ENCODE results near the gene PTBP1.

PTBP1 gene

DNA sequence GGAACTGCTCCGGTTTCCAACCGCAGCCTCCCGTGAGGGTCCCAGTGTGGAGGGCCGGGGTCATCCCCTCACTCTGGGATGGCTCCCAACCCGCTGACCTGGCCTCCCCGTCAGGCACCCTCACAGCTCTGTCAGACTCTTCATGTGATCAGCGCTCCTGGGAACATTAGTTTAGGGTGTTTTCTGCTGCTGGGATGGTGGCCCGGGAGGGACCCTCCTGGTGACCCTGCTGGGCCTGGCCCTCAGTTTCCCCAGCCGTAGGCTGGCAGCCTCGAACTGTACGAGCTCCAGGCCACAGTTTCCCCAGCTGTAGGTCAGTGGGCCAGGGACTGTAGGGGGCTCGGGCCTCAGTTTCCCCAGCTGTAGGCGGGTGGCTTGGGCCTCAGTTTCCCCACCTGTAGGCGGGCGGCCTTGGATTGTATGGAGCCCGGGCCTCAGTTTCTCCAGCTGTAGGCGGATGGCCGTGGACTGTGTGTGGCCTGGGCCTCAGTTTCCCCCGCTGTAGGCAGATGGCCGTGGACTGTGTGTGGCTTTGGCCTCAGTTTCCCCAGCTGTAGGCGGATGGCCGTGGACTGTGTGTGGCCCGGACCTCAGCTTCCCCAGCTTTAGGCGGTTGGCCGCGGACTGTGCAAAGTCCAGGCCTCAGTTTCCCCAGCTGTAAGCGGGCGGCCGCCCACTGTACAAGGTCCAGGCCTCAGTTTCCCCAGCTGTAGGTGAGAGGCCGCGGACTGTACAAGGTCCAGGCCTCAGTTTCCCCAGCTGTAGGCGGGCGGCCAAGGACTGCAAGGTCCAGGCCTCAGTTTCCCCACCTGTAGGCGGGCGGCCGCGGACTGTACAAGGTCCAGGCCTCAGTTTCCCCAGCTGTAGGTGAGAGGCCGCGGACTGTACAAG lies 1.3 kb upstream of the PTBP1 start:
- Histone ChIP-seq H3K4me1 (ENCODE audit: control insufficient read depth in 2 of 2, insufficient read depth in 2 of 2, low read length in 2 of 2) (peaks cover 19 to 35% of the 10 kb centered on the region in 2 donors), H3K27ac (ENCODE audit: low read depth in 2 of 2, low read length in 2 of 2) (peak overlapping the region; percentile 5 to 75), H3K4me3 (ENCODE audit: low read length in 2 of 2) (peak overlapping the region; percentile 81 to 87), H3K9me3 (ENCODE audit: control insufficient read depth in 2 of 2, low read length in 2 of 2) (no peaks in the 10 kb centered on the region), H3K36me3 (ENCODE audit: control insufficient read depth in 2 of 2, insufficient read depth in 2 of 2, low read length in 2 of 2) (peaks cover 8 to 12% of the 10 kb centered on the region in 2 donors), H3K9ac (ENCODE audit: low read depth in 1 of 2, low read length in 2 of 2) (peak overlapping the region in 1 of 2 donors; percentile 85), H3K27me3 (ENCODE audit: control insufficient read depth in 2 of 2, insufficient read depth in 2 of 2, low read length in 2 of 2) (no peaks in the 10 kb centered on the region)

DNA sequence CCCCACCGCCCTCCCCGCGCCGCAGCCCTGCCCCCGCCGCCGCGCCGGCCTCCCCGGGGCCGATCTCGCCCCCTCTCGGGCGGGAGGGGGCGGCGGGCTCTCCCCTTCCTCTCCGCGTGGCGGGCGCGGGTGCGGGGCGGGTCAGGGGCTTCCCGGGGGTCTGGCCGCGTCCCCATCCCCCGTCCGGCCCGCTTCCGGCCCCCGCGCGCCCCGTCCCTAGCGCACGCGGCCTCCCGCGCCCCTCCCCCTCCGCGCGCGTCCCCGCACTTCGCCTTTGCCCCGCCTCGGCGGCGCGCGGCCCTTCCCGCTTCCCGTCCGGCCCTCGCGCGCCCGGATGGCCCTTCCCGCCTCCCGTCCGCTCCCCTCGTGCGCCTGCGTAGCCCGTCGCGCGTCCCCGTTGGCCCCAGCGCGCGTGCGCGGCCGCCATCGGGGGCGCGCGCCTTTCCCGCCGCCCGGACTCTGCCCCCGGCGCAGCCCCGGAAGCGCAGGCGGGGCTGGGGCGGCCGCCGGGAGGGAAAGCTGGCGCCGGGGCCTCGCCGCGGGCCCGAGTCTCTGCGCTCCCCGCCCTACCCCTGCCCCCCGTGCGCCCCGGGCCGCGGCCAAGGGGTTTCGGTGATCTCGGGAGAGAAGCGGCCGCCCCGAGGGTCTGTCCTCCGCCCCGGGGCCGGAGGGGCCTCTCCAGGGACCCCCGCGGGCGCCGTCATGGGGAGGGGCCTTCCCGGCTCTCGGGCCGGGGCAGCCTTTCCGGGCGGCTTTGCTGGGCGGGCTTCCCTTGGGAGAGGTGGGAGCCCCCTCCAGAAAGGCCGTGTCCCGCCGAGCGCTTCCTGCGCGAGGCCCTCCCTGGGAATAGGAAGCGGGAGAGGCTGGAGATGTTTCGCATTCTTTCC lies 519 bp downstream of the PTBP1 start:
- peaks cover 8 to 15% of the 10 kb centered on the region in 2 donors for H3K36me3 ChIP-seq (ENCODE audit: control insufficient read depth in 2 of 2, insufficient read depth in 2 of 2, low read length in 2 of 2)

DNA sequence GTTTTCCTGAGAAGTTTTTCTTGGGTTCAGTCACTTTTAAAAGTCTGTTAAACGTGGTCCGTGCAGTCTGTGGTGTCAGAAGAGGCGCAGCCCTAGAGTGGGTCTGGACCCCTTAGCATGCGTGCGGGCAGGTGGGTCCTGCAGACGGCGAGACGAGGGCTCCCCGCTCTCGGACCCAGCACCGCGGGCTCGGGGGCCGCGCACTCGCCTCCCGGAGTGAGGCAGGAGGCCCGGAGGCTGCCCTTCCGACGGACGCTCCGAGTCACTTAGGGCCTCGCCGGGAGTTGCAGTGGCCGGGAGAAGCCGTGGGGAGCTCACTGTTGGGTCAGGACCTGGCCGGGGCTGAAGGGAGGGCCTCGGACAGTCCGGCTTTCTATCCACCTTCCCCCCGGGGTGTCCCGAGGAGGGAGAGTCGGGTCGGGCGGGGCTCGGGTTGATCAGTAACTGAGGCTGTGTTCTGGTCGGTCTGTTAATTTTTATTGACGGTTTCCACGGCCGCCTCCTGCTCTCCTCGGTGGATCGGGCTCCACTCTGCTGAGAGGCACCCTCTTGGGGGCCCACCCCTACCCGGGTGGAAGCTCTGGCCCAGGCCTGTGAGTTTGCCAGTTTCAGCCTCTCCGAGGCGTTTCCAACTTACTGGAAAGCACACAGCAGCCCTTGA lies 1.3 kb downstream of the PTBP1 start:
- Histone ChIP-seq H3K27me3 (ENCODE audit: control insufficient read depth in 2 of 2, insufficient read depth in 2 of 2, low read length in 2 of 2) (no peaks in the 10 kb centered on the region), H3K27ac (ENCODE audit: low read depth in 2 of 2, low read length in 2 of 2) (peak overlapping the region; percentile 89 to 93), H3K4me3 (ENCODE audit: low read length in 2 of 2) (peak overlapping the region; percentile 83 to 95), H3K36me3 (ENCODE audit: control insufficient read depth in 2 of 2, insufficient read depth in 2 of 2, low read length in 2 of 2) (peaks cover 14 to 18% of the 10 kb centered on the region in 2 donors), H3K9ac (ENCODE audit: low read depth in 1 of 2, low read length in 2 of 2) (peak overlapping the region; percentile 90 to 91), H3K9me3 (ENCODE audit: control insufficient read depth in 2 of 2, low read length in 2 of 2) (no peaks in the 10 kb centered on the region), H3K4me1 (ENCODE audit: control insufficient read depth in 2 of 2, insufficient read depth in 2 of 2, low read length in 2 of 2) (peaks cover 33 to 54% of the 10 kb centered on the region in 2 donors)

More for the DNA sequence above, 519 bp downstream of the PTBP1 start:
- Histone ChIP-seq H3K4me1 (ENCODE audit: control insufficient read depth in 2 of 2, insufficient read depth in 2 of 2, low read length in 2 of 2) (peaks cover 33 to 51% of the 10 kb centered on the region in 2 donors), H3K4me3 (ENCODE audit: low read length in 2 of 2) (peak overlapping the region; percentile 83 to 95), H3K9ac (ENCODE audit: low read depth in 1 of 2, low read length in 2 of 2) (peak overlapping the region; percentile 90 to 91), H3K27me3 (ENCODE audit: control insufficient read depth in 2 of 2, insufficient read depth in 2 of 2, low read length in 2 of 2) (no peaks in the 10 kb centered on the region), H3K9me3 (ENCODE audit: control insufficient read depth in 2 of 2, low read length in 2 of 2) (no peaks in the 10 kb centered on the region), H3K27ac (ENCODE audit: low read depth in 2 of 2, low read length in 2 of 2) (peak overlapping the region; percentile 93 to 94)

DNA sequence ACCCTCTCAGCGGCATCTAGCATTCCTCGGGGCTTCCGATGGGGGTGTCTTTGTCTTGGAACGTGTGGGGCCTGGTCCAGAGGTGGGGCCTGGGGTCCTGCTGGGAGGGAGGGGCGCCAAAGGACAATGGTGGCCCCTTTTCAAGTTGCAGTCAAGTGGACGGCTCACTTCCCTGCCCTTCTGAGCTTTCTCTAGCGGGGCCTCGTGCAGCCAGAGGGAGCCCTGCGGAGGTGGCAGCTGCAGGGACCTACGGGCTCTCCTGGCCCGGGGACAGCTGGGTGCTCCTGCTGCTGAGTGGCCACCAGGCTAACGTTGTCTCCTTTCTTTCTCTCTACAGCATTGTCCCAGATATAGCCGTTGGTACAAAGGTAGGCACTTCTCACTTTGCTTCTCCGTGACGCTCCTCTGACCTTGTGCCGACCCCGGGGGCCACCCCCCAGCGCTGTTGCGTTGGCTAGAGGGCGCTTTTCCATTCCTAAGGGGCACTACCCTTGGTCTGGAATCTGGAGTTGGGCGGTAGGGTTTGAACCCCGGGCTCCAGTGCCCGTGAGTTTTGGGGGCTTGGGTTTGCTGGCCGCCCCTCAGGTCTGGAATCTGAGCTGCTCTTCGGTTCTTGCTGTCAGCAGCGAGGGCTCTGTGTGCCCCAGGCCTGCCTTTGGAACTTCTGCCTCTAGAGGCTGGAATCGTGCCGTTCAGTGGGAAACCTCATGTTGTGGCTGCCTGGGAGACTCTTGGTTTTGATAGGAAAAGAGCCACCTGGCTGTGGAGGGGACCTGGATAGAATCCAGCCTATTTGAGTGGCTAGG lies 2.0 kb downstream of the PTBP1 start:
- H3K4me1 ChIP-seq (ENCODE audit: control insufficient read depth in 2 of 2, insufficient read depth in 2 of 2, low read length in 2 of 2): peaks cover 33 to 54% of the 10 kb centered on the region in 2 donors
- peaks cover 21 to 25% of the 10 kb centered on the region in 2 donors for H3K36me3 ChIP-seq (ENCODE audit: control insufficient read depth in 2 of 2, insufficient read depth in 2 of 2, low read length in 2 of 2)

DNA sequence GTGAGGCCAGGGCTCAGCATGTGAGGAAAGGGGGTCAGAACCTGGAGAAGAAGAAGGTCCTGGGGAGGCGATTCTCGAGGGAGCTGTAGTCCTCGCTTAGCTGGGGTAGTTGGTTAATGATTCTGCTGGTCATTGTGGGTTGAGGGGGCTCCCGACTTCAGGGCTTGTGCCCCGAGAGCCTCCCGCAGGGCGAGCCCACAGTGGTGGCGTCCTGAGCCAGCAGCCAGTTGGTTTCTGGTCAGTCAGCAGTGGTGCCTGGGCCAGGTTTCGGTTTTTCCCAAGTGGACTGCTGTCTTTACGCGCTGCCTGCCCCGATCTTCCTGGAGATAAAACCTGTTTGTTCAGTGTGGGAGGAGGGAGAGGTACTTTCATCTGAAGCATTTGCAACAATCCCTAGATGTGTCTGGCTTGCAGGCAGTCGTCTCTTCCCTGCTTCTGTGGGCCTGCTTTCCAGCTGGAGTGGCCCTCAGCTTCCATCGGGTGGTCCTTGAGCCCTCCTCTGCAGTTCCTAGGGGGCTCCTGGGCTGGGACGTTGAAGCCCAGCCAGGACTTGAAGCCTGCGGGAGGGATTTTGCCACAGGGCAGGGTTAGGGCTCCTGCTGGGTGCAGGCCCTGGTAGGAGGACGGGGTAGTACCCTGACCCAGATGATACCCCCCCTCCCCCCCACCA lies 3.2 kb downstream of the PTBP1 start:
- Histone ChIP-seq H3K27ac (ENCODE audit: low read depth in 2 of 2, low read length in 2 of 2) (peak overlapping the region; percentile 57 to 63), H3K9me3 (ENCODE audit: control insufficient read depth in 2 of 2, low read length in 2 of 2) (no peaks in the 10 kb centered on the region), H3K36me3 (ENCODE audit: control insufficient read depth in 2 of 2, insufficient read depth in 2 of 2, low read length in 2 of 2) (peaks cover 34 to 36% of the 10 kb centered on the region in 2 donors), H3K4me3 (ENCODE audit: low read length in 2 of 2) (peak overlapping the region; percentile 51 to 54), H3K27me3 (ENCODE audit: control insufficient read depth in 2 of 2, insufficient read depth in 2 of 2, low read length in 2 of 2) (no peaks in the 10 kb centered on the region), H3K9ac (ENCODE audit: low read depth in 1 of 2, low read length in 2 of 2) (peak overlapping the region; percentile 47 to 55), H3K4me1 (ENCODE audit: control insufficient read depth in 2 of 2, insufficient read depth in 2 of 2, low read length in 2 of 2) (peaks cover 33 to 54% of the 10 kb centered on the region in 2 donors)

More for the DNA sequence above, 2.0 kb downstream of the PTBP1 start:
- Histone ChIP-seq H3K9me3 (ENCODE audit: control insufficient read depth in 2 of 2, low read length in 2 of 2) (no peaks in the 10 kb centered on the region), H3K9ac (ENCODE audit: low read depth in 1 of 2, low read length in 2 of 2) (peak overlapping the region; percentile 90 to 91), H3K27ac (ENCODE audit: low read depth in 2 of 2, low read length in 2 of 2) (peak overlapping the region; percentile 89 to 93), H3K27me3 (ENCODE audit: control insufficient read depth in 2 of 2, insufficient read depth in 2 of 2, low read length in 2 of 2) (no peaks in the 10 kb centered on the region), H3K4me3 (ENCODE audit: low read length in 2 of 2) (peak overlapping the region; percentile 83 to 95)

DNA sequence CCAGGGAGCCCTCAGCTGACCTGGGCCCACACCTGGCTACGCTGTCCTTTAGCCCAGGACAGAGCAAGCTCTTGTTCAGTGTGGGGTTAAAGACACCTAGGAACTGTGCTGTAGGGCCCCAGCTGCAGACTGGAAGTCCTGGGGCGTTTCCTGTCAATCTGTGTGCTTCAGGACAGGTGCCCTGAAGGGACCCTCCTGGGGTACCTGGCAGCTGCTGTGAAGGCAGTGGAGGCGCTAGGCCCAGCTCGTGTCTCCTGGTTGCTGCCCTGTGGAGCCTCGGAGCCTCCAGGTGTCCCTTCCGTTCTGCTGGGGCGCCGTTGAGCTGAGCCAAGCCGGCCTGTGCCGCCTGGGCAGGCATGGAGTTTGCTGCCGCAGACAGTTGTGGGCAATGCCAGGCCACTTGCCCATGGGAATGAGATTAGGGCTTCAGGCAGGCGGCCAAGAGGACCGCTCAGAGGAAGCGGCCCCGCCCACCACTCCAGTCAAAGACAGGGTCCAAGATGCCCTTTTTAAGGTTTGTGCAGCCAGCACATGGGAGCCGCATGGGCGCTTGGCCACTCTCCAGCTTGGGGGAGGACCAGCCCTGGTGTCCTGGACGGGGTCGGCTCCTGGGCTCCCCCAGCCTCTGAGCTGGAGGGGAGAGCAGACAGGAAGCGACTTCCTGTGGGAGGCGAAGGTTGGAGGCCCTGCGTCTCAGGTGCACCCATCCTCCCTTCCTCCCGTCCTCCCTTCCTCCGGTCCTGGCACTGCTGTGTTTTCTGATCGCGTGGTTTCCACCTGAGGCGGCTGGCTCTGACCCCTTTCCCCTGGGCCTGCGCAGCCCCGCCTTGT lies 4.0 kb downstream of the PTBP1 start:
- Histone ChIP-seq H3K27ac (ENCODE audit: low read depth in 2 of 2, low read length in 2 of 2) (peak overlapping the region in 1 of 2 donors; percentile 63), H3K36me3 (ENCODE audit: control insufficient read depth in 2 of 2, insufficient read depth in 2 of 2, low read length in 2 of 2) (peaks cover 40% of the 10 kb centered on the region in 2 donors), H3K4me3 (ENCODE audit: low read length in 2 of 2) (peak overlapping the region; percentile 51 to 54), H3K9me3 (ENCODE audit: control insufficient read depth in 2 of 2, low read length in 2 of 2) (no peaks in the 10 kb centered on the region), H3K9ac (ENCODE audit: low read depth in 1 of 2, low read length in 2 of 2) (no peak overlapping the region), H3K4me1 (ENCODE audit: control insufficient read depth in 2 of 2, insufficient read depth in 2 of 2, low read length in 2 of 2) (peaks cover 33 to 50% of the 10 kb centered on the region in 2 donors), H3K27me3 (ENCODE audit: control insufficient read depth in 2 of 2, insufficient read depth in 2 of 2, low read length in 2 of 2) (no peaks in the 10 kb centered on the region)

DNA sequence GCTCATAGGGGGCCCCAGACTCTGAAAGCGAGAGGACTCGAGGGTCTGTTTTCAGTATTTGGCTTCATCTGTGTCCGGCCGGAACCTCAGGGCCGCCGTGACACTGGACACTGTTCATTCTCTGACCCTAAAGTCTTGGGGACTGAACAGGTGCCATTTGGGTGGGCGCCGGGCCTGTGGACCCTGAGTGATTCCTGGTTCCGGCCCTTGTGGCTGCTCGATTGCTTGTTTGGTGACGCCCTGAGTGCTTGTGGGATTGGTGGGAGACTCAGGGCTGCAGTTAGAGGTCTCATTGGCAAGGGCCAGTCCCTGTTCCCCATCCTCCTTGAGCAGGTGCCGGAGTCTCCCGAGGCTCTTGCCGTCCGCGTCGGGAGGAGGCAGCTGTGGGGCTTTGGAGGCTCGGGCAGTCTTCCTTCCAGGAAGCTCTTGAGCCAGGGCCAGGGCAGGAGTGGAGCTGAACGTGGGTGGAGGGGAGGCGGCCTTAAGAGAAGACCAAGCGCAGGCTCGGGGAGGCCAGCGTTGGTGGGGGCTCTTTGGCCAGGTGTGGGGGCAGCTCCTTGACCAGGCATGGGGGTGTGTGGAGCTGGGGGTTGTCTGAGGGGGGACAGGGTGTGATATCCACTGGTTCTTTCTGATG lies 4.7 kb downstream of the PTBP1 start:
- peaks cover 33 to 47% of the 10 kb centered on the region in 2 donors for H3K4me1 ChIP-seq (ENCODE audit: control insufficient read depth in 2 of 2, insufficient read depth in 2 of 2, low read length in 2 of 2)
- peaks cover 47% of the 10 kb centered on the region in 2 donors for H3K36me3 ChIP-seq (ENCODE audit: control insufficient read depth in 2 of 2, insufficient read depth in 2 of 2, low read length in 2 of 2)
- no peak overlapping the region for H3K4me3 ChIP-seq (ENCODE audit: low read length in 2 of 2)
- H3K9me3 ChIP-seq (ENCODE audit: control insufficient read depth in 2 of 2, low read length in 2 of 2): no peaks in the 10 kb centered on the region
- H3K9ac ChIP-seq (ENCODE audit: low read depth in 1 of 2, low read length in 2 of 2): no peak overlapping the region
- peak overlapping the region in 1 of 2 donors; percentile 48 for H3K27ac ChIP-seq (ENCODE audit: low read depth in 2 of 2, low read length in 2 of 2)
- no peaks in the 10 kb centered on the region for H3K27me3 ChIP-seq (ENCODE audit: control insufficient read depth in 2 of 2, insufficient read depth in 2 of 2, low read length in 2 of 2)

DNA sequence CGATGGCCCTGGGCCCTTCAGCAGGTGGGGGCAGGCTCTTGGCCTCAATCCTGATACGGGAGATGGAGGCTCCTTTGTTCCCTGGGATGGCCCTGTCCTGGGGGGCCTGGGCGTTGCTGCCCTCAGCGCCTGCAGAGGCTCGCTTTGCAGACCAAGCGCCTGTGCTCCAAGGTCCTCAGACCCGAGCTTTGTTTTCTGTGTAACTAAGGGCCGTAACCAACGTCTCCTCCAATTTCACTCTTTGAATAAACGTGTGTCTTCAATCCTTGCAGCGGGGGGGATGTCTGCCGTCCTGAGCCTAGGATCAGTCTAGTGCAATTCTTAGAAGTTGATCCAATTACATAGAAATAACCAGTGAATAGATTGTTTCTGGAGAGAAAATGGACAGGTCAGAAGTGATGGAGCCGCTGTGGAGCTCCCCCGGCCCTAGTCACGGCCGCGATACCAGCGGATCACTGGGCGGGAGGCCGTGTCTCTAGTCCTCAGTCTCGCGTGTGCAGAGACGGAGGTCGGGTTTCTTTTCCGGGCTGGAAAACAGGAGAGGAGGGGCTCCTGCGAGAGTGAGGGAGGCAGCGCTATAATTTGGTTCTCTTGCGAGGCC lies 5.3 kb downstream of the PTBP1 start:
- no peak overlapping the region for H3K9ac ChIP-seq (ENCODE audit: low read depth in 1 of 2, low read length in 2 of 2)
- H3K27me3 ChIP-seq (ENCODE audit: control insufficient read depth in 2 of 2, insufficient read depth in 2 of 2, low read length in 2 of 2): no peaks in the 10 kb centered on the region
- no peak overlapping the region for H3K4me3 ChIP-seq (ENCODE audit: low read length in 2 of 2)
- peaks cover 33 to 47% of the 10 kb centered on the region in 2 donors for H3K4me1 ChIP-seq (ENCODE audit: control insufficient read depth in 2 of 2, insufficient read depth in 2 of 2, low read length in 2 of 2)
- peak overlapping the region in 1 of 2 donors; percentile 48 for H3K27ac ChIP-seq (ENCODE audit: low read depth in 2 of 2, low read length in 2 of 2)
- no peaks in the 10 kb centered on the region for H3K9me3 ChIP-seq (ENCODE audit: control insufficient read depth in 2 of 2, low read length in 2 of 2)
- peaks cover 53 to 54% of the 10 kb centered on the region in 2 donors for H3K36me3 ChIP-seq (ENCODE audit: control insufficient read depth in 2 of 2, insufficient read depth in 2 of 2, low read length in 2 of 2)
